K562 (cell line): ENCODE results near the gene GARIN5B. TPM values are rescaled to one million over a fixed set of nuclear protein-coding genes. Genes with fewer than 3 reads are reported as not detected.

Experiments used
- CHD4 ChIP-seq: fragments of 200-600 bp; sonication (generic); IDR thresholded peaks from 3 replicates; pipeline ENCODE4 v1.6.1; 2012; ENCODE audit warnings: low read depth, mild to moderate bottlenecking, mixed read lengths, low read length, inconsistent platforms; ENCODE audit not compliant: insufficient read depth, insufficient replicate concordance, poor library complexity, severe bottlenecking
- ETV5 ChIP-seq: sonication (generic); formaldehyde crosslinking; IDR thresholded peaks from 2 replicates; pipeline ENCODE4 v1.4.0; 2020; ENCODE audit warnings: low read depth, mild to moderate bottlenecking, missing genetic modification reagents
- FOXJ2 ChIP-seq: fragments of 200-800 bp; sonication (Bioruptor generic); IDR thresholded peaks from 2 replicates; pipeline ENCODE4 v1.6.1; 2016; ENCODE audit warnings: missing genetic modification characterization, missing compliant biosample characterization
- RFX7 ChIP-seq: fragments of 250-450 bp; sonication (Bioruptor Pico); IDR thresholded peaks from 2 replicates; pipeline ENCODE4 v1.5.1; 2021; ENCODE audit warnings: mild to moderate bottlenecking
- SAP30 ChIP-seq: fragments of 200-600 bp; sonication (generic); IDR thresholded peaks from 2 replicates; pipeline ENCODE4 v1.6.1; 2012; ENCODE audit warnings: borderline replicate concordance, low read depth, mild to moderate bottlenecking, moderate library complexity, low read length, control low read depth, inconsistent platforms; ENCODE audit not compliant: insufficient read depth, poor library complexity, severe bottlenecking
- SRF ChIP-seq, 2 experiments: fragments of 250-450, 450-650 bp in 1 of 2; sonication (Bioruptor Pico) in 1 of 2; sonication (generic) in 1 of 2; formaldehyde crosslinking; IDR thresholded peaks; 2 replicates each; pipeline versions ENCODE4 v1.5.0 to v1.5.1; 2020 to 2022; ENCODE audit warnings: mild to moderate bottlenecking in 1 of 2, missing genetic modification reagents in 1 of 2
- TAL1 ChIP-seq: fragments of 450-650 bp; IDR thresholded peaks from 2 replicates; pipeline ENCODE4 v1.6.1; 2016; ENCODE audit warnings: mild to moderate bottlenecking
- ZNF785 ChIP-seq: fragments of 250-450 bp; sonication (Bioruptor Pico); IDR thresholded peaks from 2 replicates; pipeline ENCODE4 v1.4.0; 2020; ENCODE audit warnings: mild to moderate bottlenecking
- polyA plus RNA-seq, 8 experiments: library from polyadenylated mRNA; depleted of rRNA in 4 of 8; stranded (reverse) in 5 of 8; unstranded in 3 of 8; fragments of >200 nt; fragmentation: Nextera tagmentation in 2 of 8; fragmentation: Illumina TruSeq in 1 of 8; extraction: Ambion mirVana in 2 of 8; extraction: Trizol in 1 of 8; gene quantifications; 2 replicates each; pipeline versions ENCODE4 v1.2.1 to v1.2.3, GENCODE V29; 2011 to 2014; ENCODE audit warnings: inconsistent platforms in 1 of 8, missing spikeins in 1 of 8
- total RNA-seq, 7 experiments: library from RNA; depleted of rRNA in 6 of 7; stranded (reverse); fragments of >200 nt in 6 of 7; fragmentation: Illumina TruSeq in 2 of 7; extraction: Trizol in 2 of 7; gene quantifications; 2 replicates each; pipeline versions ENCODE4 v1.2.1 to v1.2.3, GENCODE V29; 2011 to 2021; ENCODE audit warnings: low replicate concordance in 1 of 7
- TF ChIP-seq, protein P1 (sequence below): fragments of 250-450 bp; sonication (Bioruptor Pico); IDR thresholded peaks from 2 replicates; pipeline ENCODE4 v1.8.0; 2022; ENCODE audit warnings: inconsistent platforms
- TF ChIP-seq, protein P2 (sequence below), 3 experiments: fragments of 200-800 bp in 1 of 3; fragments of 250-450 bp in 1 of 3; fragments of 450-650 bp in 1 of 3; sonication (Bioruptor Pico) in 1 of 3; sonication (Bioruptor generic) in 1 of 3; formaldehyde crosslinking in 1 of 3; IDR thresholded peaks; 2 replicates each; pipeline versions ENCODE4 v1.6.1 to v1.8.0; 2016 to 2022; ENCODE audit warnings: mild to moderate bottlenecking in 2 of 3, missing genetic modification characterization in 2 of 3, missing compliant biosample characterization in 1 of 3, moderate library complexity in 1 of 3
- TF ChIP-seq, protein P3 (sequence below): sonication (generic); formaldehyde crosslinking; IDR thresholded peaks from 2 replicates; pipeline ENCODE4 v1.8.1; 2022; ENCODE audit warnings: missing genetic modification reagents

GARIN5B gene
- total and polyA plus RNA-seq, 9 of the 15 experiments (the other 6 are each of a cell fraction or from before 2014, with no cell fraction given) = not detected

DNA sequence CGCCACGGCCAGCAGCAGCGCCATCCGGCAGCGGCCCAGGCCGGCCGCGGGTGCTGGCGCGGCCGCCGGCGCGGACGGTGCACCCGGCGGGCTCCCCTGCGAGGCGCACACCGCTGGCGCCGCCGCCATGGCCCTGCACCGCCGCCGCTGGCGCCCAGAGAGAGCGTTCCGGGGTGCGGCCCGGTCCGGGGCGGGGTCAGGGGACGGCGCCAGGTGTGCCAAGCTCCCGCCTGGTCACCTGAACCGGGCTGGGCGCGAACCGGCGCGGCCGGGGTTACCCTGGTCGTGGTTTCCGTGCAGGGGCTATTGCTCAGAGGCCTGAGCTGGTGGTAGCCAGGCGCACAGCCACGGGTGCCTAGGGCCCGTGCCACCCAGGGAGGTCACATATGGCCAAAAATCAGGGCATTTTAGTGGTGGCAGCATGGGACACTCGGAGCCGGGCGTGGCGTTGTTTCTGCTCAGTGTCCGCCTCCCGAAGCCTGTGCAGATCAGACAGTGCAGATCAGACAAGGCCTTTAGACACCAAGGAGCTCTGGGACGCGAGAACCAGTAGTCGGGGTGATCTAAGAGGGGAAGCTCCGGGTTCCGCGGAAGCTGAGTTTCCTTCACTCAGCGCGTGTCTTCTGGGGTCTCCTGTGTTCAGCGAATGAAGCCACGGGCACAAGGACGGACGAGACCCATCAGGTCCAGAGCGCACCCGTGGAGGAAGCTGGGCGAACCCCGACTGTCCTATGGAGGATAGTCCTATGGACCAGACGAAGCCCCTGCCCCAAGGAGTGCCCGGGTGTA, 21.3 kb upstream of the GARIN5B start, which contains the start of gene TMEM238 (continued):
- TF ChIP-seq, protein P1, sequence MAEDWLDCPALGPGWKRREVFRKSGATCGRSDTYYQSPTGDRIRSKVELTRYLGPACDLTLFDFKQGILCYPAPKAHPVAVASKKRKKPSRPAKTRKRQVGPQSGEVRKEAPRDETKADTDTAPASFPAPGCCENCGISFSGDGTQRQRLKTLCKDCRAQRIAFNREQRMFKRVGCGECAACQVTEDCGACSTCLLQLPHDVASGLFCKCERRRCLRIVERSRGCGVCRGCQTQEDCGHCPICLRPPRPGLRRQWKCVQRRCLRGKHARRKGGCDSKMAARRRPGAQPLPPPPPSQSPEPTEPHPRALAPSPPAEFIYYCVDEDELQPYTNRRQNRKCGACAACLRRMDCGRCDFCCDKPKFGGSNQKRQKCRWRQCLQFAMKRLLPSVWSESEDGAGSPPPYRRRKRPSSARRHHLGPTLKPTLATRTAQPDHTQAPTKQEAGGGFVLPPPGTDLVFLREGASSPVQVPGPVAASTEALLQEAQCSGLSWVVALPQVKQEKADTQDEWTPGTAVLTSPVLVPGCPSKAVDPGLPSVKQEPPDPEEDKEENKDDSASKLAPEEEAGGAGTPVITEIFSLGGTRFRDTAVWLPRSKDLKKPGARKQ (CRISPR knock-in tag) = no peak
- no peak for TF ChIP-seq ETV5 (CRISPR knock-in tag)
- TF ChIP-seq FOXJ2 (tag) = no peak
- no peak for TF ChIP-seq TAL1
- TF ChIP-seq CHD4 = no peak
- TF ChIP-seq, protein P2, sequence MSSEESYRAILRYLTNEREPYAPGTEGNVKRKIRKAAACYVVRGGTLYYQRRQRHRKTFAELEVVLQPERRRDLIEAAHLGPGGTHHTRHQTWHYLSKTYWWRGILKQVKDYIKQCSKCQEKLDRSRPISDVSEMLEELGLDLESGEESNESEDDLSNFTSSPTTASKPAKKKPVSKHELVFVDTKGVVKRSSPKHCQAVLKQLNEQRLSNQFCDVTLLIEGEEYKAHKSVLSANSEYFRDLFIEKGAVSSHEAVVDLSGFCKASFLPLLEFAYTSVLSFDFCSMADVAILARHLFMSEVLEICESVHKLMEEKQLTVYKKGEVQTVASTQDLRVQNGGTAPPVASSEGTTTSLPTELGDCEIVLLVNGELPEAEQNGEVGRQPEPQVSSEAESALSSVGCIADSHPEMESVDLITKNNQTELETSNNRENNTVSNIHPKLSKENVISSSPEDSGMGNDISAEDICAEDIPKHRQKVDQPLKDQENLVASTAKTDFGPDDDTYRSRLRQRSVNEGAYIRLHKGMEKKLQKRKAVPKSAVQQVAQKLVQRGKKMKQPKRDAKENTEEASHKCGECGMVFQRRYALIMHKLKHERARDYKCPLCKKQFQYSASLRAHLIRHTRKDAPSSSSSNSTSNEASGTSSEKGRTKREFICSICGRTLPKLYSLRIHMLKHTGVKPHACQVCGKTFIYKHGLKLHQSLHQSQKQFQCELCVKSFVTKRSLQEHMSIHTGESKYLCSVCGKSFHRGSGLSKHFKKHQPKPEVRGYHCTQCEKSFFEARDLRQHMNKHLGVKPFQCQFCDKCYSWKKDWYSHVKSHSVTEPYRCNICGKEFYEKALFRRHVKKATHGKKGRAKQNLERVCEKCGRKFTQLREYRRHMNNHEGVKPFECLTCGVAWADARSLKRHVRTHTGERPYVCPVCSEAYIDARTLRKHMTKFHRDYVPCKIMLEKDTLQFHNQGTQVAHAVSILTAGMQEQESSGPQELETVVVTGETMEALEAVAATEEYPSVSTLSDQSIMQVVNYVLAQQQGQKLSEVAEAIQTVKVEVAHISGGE (CRISPR knock-in tag; IDR thresholded peaks at IDR 0.05) = peak in 2 of 3 experiments; percentile 16 to 28; a peak in 2 of 6 replicates
- no peak for TF ChIP-seq RFX7
- TF ChIP-seq SAP30 = peak; percentile 59
- no peak for TF ChIP-seq SRF (CRISPR knock-in tag; IDR thresholded peaks at IDR 0.05)
- TF ChIP-seq ZNF785 (CRISPR knock-in tag) = no peak
- TF ChIP-seq, protein P3, sequence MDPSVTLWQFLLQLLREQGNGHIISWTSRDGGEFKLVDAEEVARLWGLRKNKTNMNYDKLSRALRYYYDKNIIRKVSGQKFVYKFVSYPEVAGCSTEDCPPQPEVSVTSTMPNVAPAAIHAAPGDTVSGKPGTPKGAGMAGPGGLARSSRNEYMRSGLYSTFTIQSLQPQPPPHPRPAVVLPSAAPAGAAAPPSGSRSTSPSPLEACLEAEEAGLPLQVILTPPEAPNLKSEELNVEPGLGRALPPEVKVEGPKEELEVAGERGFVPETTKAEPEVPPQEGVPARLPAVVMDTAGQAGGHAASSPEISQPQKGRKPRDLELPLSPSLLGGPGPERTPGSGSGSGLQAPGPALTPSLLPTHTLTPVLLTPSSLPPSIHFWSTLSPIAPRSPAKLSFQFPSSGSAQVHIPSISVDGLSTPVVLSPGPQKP = no peak
